H1 (cell line): ENCODE results near the gene MROH8. TPM values are rescaled to one million over a fixed set of nuclear protein-coding genes. Genes with fewer than 3 reads are reported as not detected.

Experiments
- CTCF ChIA-PET: fragments of 300-600 bp; sonication (Branson Sonifier 250); formaldehyde crosslinking; loops from one replicate; lab custom pipeline; 2021; ENCODE audit not compliant: partially characterized antibody; lab: Charles Lee
- POLR2A ChIA-PET: fragments of 300-600 bp; sonication (Branson Sonifier 250); formaldehyde crosslinking; loops from one replicate; lab custom pipeline; 2021; ENCODE audit warnings: inconsistent platforms; ENCODE audit not compliant: partially characterized antibody; lab: Charles Lee
- DNase-seq, 2 experiments: peaks; one replicate each; pipeline versions ENCODE4 v3.0.0 to v3.0.0-alpha.2; 2010 to 2022; ENCODE audit warnings: low spot score in 2 of 2, low read depth in 1 of 2, mixed read lengths in 1 of 2
- FAIRE-seq: peaks from 2 replicates; lab custom pipeline; 2011; peaks lifted over from hg19 to GRCh38; lab: Jason Lieb, UNC
- H2AFZ ChIP-seq: 2 replicates; pipeline ENCODE4 v1.8.1; 2012; ENCODE audit warnings: low read length, inconsistent platforms
- H2AK5ac ChIP-seq: 2 replicates; pipeline ENCODE4 v1.6.1; 2013; ENCODE audit warnings: low read depth, low read length
- H2BK120ac ChIP-seq: replicated peaks from 2 replicates; pipeline ENCODE3; 2013; ENCODE audit warnings: low read depth, low read length, inconsistent platforms
- H2BK12ac ChIP-seq: 2 replicates; pipeline ENCODE4 v1.6.1; 2013; ENCODE audit warnings: low read depth, low read length
- H2BK15ac ChIP-seq: 2 replicates; pipeline ENCODE4 v1.6.1; 2013; ENCODE audit warnings: low read length
- H2BK20ac ChIP-seq: 2 replicates; pipeline ENCODE4 v1.6.1; 2013; ENCODE audit warnings: low read length
- H2BK5ac ChIP-seq: 2 replicates; pipeline ENCODE4 v1.6.1; 2013; ENCODE audit warnings: low read depth, low read length
- H3K14ac ChIP-seq: 2 replicates; pipeline ENCODE4 v1.6.1; 2013; ENCODE audit warnings: inconsistent platforms; ENCODE audit not compliant: insufficient read length
- H3K18ac ChIP-seq: 2 replicates; pipeline ENCODE4 v1.6.1; 2013; ENCODE audit warnings: low read length; ENCODE audit errors: extremely low read depth
- H3K23ac ChIP-seq: 2 replicates; pipeline ENCODE4 v1.6.1; 2013; ENCODE audit warnings: inconsistent platforms; ENCODE audit not compliant: insufficient read length
- H3K23me2 ChIP-seq: 2 replicates; pipeline ENCODE4 v1.6.1; 2013; ENCODE audit warnings: low read depth, low read length
- H3K27ac ChIP-seq: 2 replicates; pipeline ENCODE4 v1.6.1; 2011; ENCODE audit warnings: low read depth, low read length, inconsistent platforms
- H3K27me3 ChIP-seq, 4 experiments: replicated peaks in 1 of 4; 1 replicate in 1 of 4; 2 replicates in 3 of 4; pipeline versions ENCODE4 v1.6.1 to v1.8.1; 2011 to 2013; ENCODE audit warnings: low read length in 3 of 4, mild to moderate bottlenecking in 3 of 4, inconsistent platforms in 2 of 4, mixed read lengths in 2 of 4, moderate library complexity in 1 of 4; ENCODE audit not compliant: control insufficient read depth in 3 of 4, insufficient read depth in 3 of 4; ENCODE audit errors: extremely low read depth in 1 of 4
- H3K36me3 ChIP-seq, 4 experiments: 2 replicates each; pipeline versions ENCODE4 v1.6.1 to v1.8.1; 2011 to 2013; ENCODE audit warnings: mild to moderate bottlenecking in 4 of 4, low read length in 3 of 4, moderate library complexity in 2 of 4, control low read depth in 1 of 4, inconsistent platforms in 1 of 4; ENCODE audit not compliant: insufficient read depth in 4 of 4, control insufficient read depth in 2 of 4
- H3K4ac ChIP-seq: replicated peaks from 2 replicates; pipeline ENCODE3; 2013; ENCODE audit warnings: low read length, low read depth, mixed read lengths, inconsistent platforms; ENCODE audit not compliant: insufficient read length
- H3K4me1 ChIP-seq, 4 experiments: replicated peaks in 1 of 4; 1 replicate in 1 of 4; 2 replicates in 3 of 4; pipeline versions ENCODE4 v1.6.1 to v1.8.1; 2011 to 2013; ENCODE audit warnings: low read length in 3 of 4, inconsistent platforms in 2 of 4, mixed read lengths in 1 of 4; ENCODE audit not compliant: insufficient read depth in 4 of 4, control insufficient read depth in 3 of 4
- H3K4me2 ChIP-seq, 2 experiments: 2 replicates each; pipeline versions ENCODE4 v1.6.1 to v1.8.1; 2011 to 2013; ENCODE audit warnings: low read depth in 2 of 2, low read length in 2 of 2, control low read depth in 1 of 2, inconsistent platforms in 1 of 2, mild to moderate bottlenecking in 1 of 2; ENCODE audit not compliant: insufficient read depth in 1 of 2
- H3K4me3 ChIP-seq, 4 experiments: fragments of 200-600, 300-600 bp in 1 of 4; sonication (generic), shearing (Covaris generic), sonication (Bioruptor Twin) in 1 of 4; 2 replicates each; pipeline versions ENCODE4 v1.5.1 to v1.8.1; 2011 to 2016; ENCODE audit warnings: low read length in 4 of 4, low read depth in 3 of 4, control low read depth in 2 of 4, inconsistent platforms in 2 of 4, mild to moderate bottlenecking in 2 of 4, mixed read lengths in 1 of 4, moderate library complexity in 1 of 4; ENCODE audit not compliant: insufficient read depth in 2 of 4; ENCODE audit errors: extremely low read depth in 1 of 4
- H3K56ac ChIP-seq: replicated peaks from 2 replicates; pipeline ENCODE3; 2013; ENCODE audit warnings: low read depth, mild to moderate bottlenecking, mixed read lengths, low read length, inconsistent platforms; ENCODE audit not compliant: insufficient read length
- H3K79me1 ChIP-seq: 2 replicates; pipeline ENCODE4 v1.6.1; 2013; ENCODE audit warnings: low read depth, low read length, control low read depth
- H3K79me2 ChIP-seq, 2 experiments: 2 replicates each; pipeline versions ENCODE4 v1.6.1 to v1.8.1; 2012 to 2013; ENCODE audit warnings: low read length in 2 of 2, mild to moderate bottlenecking in 2 of 2, inconsistent platforms in 1 of 2; ENCODE audit not compliant: insufficient read depth in 2 of 2, control insufficient read depth in 1 of 2
- H3K9ac ChIP-seq, 4 experiments: replicated peaks in 1 of 4; 1 replicate in 1 of 4; 2 replicates in 3 of 4; pipeline versions ENCODE4 v1.6.1 to v1.8.1; 2011 to 2013; ENCODE audit warnings: low read depth in 3 of 4, low read length in 3 of 4, control low read depth in 2 of 4, mild to moderate bottlenecking in 2 of 4, moderate library complexity in 2 of 4, inconsistent platforms in 1 of 4; ENCODE audit errors: extremely low read depth in 1 of 4
- H3K9me3 ChIP-seq, 2 experiments: 2 replicates each; pipeline versions ENCODE4 v1.6.1 to v1.8.1; 2012 to 2013; ENCODE audit warnings: mild to moderate bottlenecking in 2 of 2, moderate library complexity in 2 of 2, control low read depth in 1 of 2, inconsistent platforms in 1 of 2, low read depth in 1 of 2, low read length in 1 of 2, mixed read lengths in 1 of 2; ENCODE audit not compliant: insufficient read depth in 2 of 2
- H4K20me1 ChIP-seq, 2 experiments: replicated peaks in 1 of 2; 2 replicates each; pipeline versions ENCODE3 to v1.8.1; 2011 to 2013; ENCODE audit warnings: inconsistent platforms in 2 of 2, low read length in 2 of 2, mild to moderate bottlenecking in 1 of 2; ENCODE audit not compliant: insufficient read depth in 2 of 2, control insufficient read depth in 1 of 2
- H4K5ac ChIP-seq: 2 replicates; pipeline ENCODE4 v1.6.1; 2013; ENCODE audit warnings: low read length, low read depth, mixed read lengths, inconsistent platforms; ENCODE audit not compliant: insufficient read length
- H4K8ac ChIP-seq: 2 replicates; pipeline ENCODE4 v1.8.0; 2013; ENCODE audit warnings: mild to moderate bottlenecking, moderate library complexity, low read length, inconsistent platforms; ENCODE audit not compliant: insufficient read depth; ENCODE audit errors: extremely low read depth
- H4K91ac ChIP-seq: replicated peaks from 2 replicates; pipeline ENCODE3; 2013; ENCODE audit warnings: low read length, mixed read lengths, inconsistent platforms; ENCODE audit not compliant: insufficient read length
- ATF2 ChIP-seq: IDR thresholded peaks from 2 replicates; pipeline ENCODE4 v1.6.1; 2012; ENCODE audit warnings: low read length, inconsistent platforms
- BCL11A ChIP-seq, 2 experiments: IDR thresholded peaks; one replicate each; pipeline ENCODE4 v1.6.1; 2011; ENCODE audit warnings: low read depth in 2 of 2, low read length in 2 of 2, mild to moderate bottlenecking in 2 of 2
- CEBPB ChIP-seq: IDR thresholded peaks from 2 replicates; pipeline ENCODE4 v1.6.1; 2012; ENCODE audit warnings: low read depth, low read length
- CREB1 ChIP-seq: IDR thresholded peaks from 2 replicates; pipeline ENCODE4 v1.6.1; 2012; ENCODE audit warnings: inconsistent platforms
- CTBP2 ChIP-seq: IDR thresholded peaks from 2 replicates; pipeline ENCODE4 v1.7.0; 2011; ENCODE audit warnings: borderline replicate concordance, mild to moderate bottlenecking, moderate library complexity, mixed read lengths, low read length; ENCODE audit not compliant: insufficient read depth, insufficient read length
- E2F6 ChIP-seq: IDR thresholded peaks from 2 replicates; pipeline ENCODE4 v1.6.1; 2012; ENCODE audit warnings: inconsistent platforms
- KDM4A ChIP-seq: IDR thresholded peaks from one replicate; pipeline ENCODE4 v1.7.1; 2012; ENCODE audit warnings: low read depth, mild to moderate bottlenecking, moderate library complexity, low read length, inconsistent platforms; ENCODE audit not compliant: severe bottlenecking
- POLR2A ChIP-seq, 2 experiments: IDR thresholded peaks; 1 replicate in 1 of 2; 2 replicates in 1 of 2; pipeline ENCODE4 v1.6.1; 2011; ENCODE audit warnings: low read depth in 2 of 2, low read length in 2 of 2, mild to moderate bottlenecking in 2 of 2; ENCODE audit errors: control extremely low read depth in 1 of 2
- SIN3A ChIP-seq, 2 experiments: IDR thresholded peaks in 1 of 2; conservative IDR thresholded peaks in 1 of 2; 2 replicates each; pipeline ENCODE4 v1.6.1; 2011 to 2012; ENCODE audit warnings: low read length in 2 of 2, improper control_type of control experiment in 1 of 2, low read depth in 1 of 2, mild to moderate bottlenecking in 1 of 2
- SP2 ChIP-seq: IDR thresholded peaks from 2 replicates; pipeline ENCODE4 v1.6.1; 2012; ENCODE audit warnings: mild to moderate bottlenecking, low read length, inconsistent platforms
- TAF1 ChIP-seq: IDR thresholded peaks from 2 replicates; pipeline ENCODE4 v1.6.1; 2011; ENCODE audit warnings: mild to moderate bottlenecking, low read depth, low read length
- WGBS, 2 experiments: shearing (Covaris generic) in 1 of 2; methylation state at CpG; one replicate each; pipeline versions ENCODE4 v1.1.6 to v1.1.7; 2013 to 2015; ENCODE audit warnings: low lambda C conversion rate in 2 of 2, mixed read lengths in 2 of 2, inconsistent platforms in 1 of 2, low coverage in 1 of 2, missing lambda C conversion rate in 1 of 2; ENCODE audit not compliant: insufficient replicate concordance in 2 of 2, insufficient coverage in 1 of 2, insufficient read length in 1 of 2; ENCODE audit errors: extremely low coverage in 1 of 2, missing lambda C conversion rate in 1 of 2; 5-methylcytosine and 5-hydroxymethylcytosine counted together
- polyA plus RNA-seq, 7 experiments: library from polyadenylated mRNA; depleted of rRNA in 3 of 7; stranded (reverse) in 5 of 7; unstranded in 2 of 7; fragments of >200 nt in 5 of 7; fragments of 200-250 nt in 2 of 7; gene quantifications; 1 replicate in 5 of 7; 2 replicates in 1 of 7; 4 replicates in 1 of 7; pipeline versions ENCODE4 v1.2.1 to v1.2.3, GENCODE V29; 2011 to 2013; ENCODE audit warnings: missing spikeins in 2 of 7, mixed read lengths in 2 of 7
- total RNA-seq: library from RNA; stranded (reverse); fragmentation: NEBNext Ultra II Directional; extraction: Animal tissue kit (Norgen Biotek cat#: 25700); gene quantifications from 2 replicates; pipeline ENCODE4 v1.2.1, GENCODE V29; 2021

MROH8 gene
- total and polyA plus RNA-seq, 2 of the 8 experiments (the other 6 are each of a cell fraction or from before 2014, with no cell fraction given) = 0.50 to 0.86 TPM

GRCh38 chr20:37222086-37222485 lies 42.7 kb upstream of the MROH8 start:
- H3K23ac ChIP-seq = no peak overlapping the region
- H3K79me1 ChIP-seq = peaks cover 5% of the 10 kb centered on the region
- H3K79me2 ChIP-seq = peaks cover 0 to 16% of the 10 kb centered on the region in 2 experiments; a peak in 3 of 4 replicates
- no peak overlapping the region for H2AK5ac ChIP-seq
- H3K56ac ChIP-seq = no peak overlapping the region
- CTCF ChIA-PET = interaction anchor here (0.8 to 2.1 kb wide), 5 partner anchors 10 to 26 kb away, joined by 3 to 10 read pairs (median 4); no protein-coding TSS in a partner anchor
- H3K36me3 ChIP-seq = peaks cover 16 to 70% (median 39%) of the 10 kb centered on the region in 4 experiments
- H2BK20ac ChIP-seq = no peak overlapping the region
- FAIRE-seq (no peak), DNase-seq (no peak)
- no peak overlapping the region for H4K91ac ChIP-seq
- no peak overlapping the region for H4K8ac ChIP-seq
- H3K27me3 ChIP-seq = no peaks in the 10 kb centered on the region; a peak in 1 of 7 replicates
- H3K27ac ChIP-seq = no peak overlapping the region
- no peak overlapping the region for H3K18ac ChIP-seq
- H3K23me2 ChIP-seq = no peaks in the 10 kb centered on the region
- no peak overlapping the region for H2AFZ ChIP-seq
- H4K5ac ChIP-seq = no peak overlapping the region
- no peak overlapping the region for H2BK5ac ChIP-seq
- no peak overlapping the region for H2BK15ac ChIP-seq
- no peak overlapping the region for H3K4ac ChIP-seq
- POLR2A ChIA-PET = interaction anchor here (1.3 to 2.7 kb wide), 3 partner anchors 8 to 43 kb away, joined by 3 to 17 read pairs (median 9); partner anchors contain the start of genes MROH8 and RPN2
- peaks cover 2 to 3% of the 10 kb centered on the region in 2 experiments for H4K20me1 ChIP-seq
- H3K4me3 ChIP-seq = no peak overlapping the region
- no peaks in the 10 kb centered on the region for H3K9me3 ChIP-seq
- H3K4me1 ChIP-seq = peaks cover 0 to 6% (median 0%) of the 10 kb centered on the region in 4 experiments; a peak in 3 of 7 replicates
- no peak overlapping the region for H2BK12ac ChIP-seq
- WGBS, 2 experiments = 93% methylated on average over 4 of the region's 4 CpGs; no CpG with 5 or more reads in 1 of the 2 experiments
- no peak overlapping the region for H2BK120ac ChIP-seq
- H3K4me2 ChIP-seq = no peak overlapping the region
- no peak overlapping the region for H3K9ac ChIP-seq
- H3K14ac ChIP-seq = no peak overlapping the region
- TF ChIP-seq POLR2A (IDR thresholded peaks at IDR 0.05; ENCODE audit: control extremely low read depth in 1 of 2, low read depth in 2 of 2, low read length in 2 of 2) (no peak), SP2 (no peak), ATF2 (no peak), CTBP2 (no peak), E2F6 (no peak), SIN3A (conservative IDR thresholded peaks at IDR 0.05 in 1 of 2, IDR thresholded peaks at IDR 0.05 in 1 of 2; ENCODE audit: low read depth in 1 of 2, low read length in 2 of 2) (no peak), BCL11A (IDR thresholded peaks at IDR 0.05; ENCODE audit: low read depth in 2 of 2, low read length in 2 of 2) (no peak), KDM4A (no peak), CEBPB (no peak), TAF1 (no peak), CREB1 (no peak)
